Liver (tissue), 9 donors: ENCODE data around the gene CYFIP1. TPM values are rescaled to one million over a fixed set of nuclear protein-coding genes. Genes with fewer than 3 reads are reported as not detected.

Experiments
- DNase-seq: peaks from one replicate; pipeline ENCODE4 v3.0.0-alpha.2; 2017; ENCODE audit warnings: low spot score
- H3K27ac ChIP-seq, 2 donors: one replicate each; pipeline ENCODE4 v1.7.0; 2013; ENCODE audit warnings: inconsistent platforms in 2 of 2, low read length in 2 of 2, control low read depth in 1 of 2, low read depth in 1 of 2, mild to moderate bottlenecking in 1 of 2
- H3K27me3 ChIP-seq, 4 donors: one replicate each; pipeline versions ENCODE4 v1.6.1 to v1.7.0; 2013; ENCODE audit warnings: low read length in 3 of 4, inconsistent platforms in 1 of 4, mild to moderate bottlenecking in 1 of 4, moderate library complexity in 1 of 4; ENCODE audit not compliant: control insufficient read depth in 4 of 4, insufficient read depth in 4 of 4
- H3K36me3 ChIP-seq, 4 donors: one replicate each; pipeline versions ENCODE4 v1.6.1 to v1.7.0; 2013; ENCODE audit warnings: low read length in 3 of 4, mild to moderate bottlenecking in 3 of 4, low read depth in 1 of 4, moderate library complexity in 1 of 4; ENCODE audit not compliant: control insufficient read depth in 4 of 4, insufficient read depth in 3 of 4
- H3K4me1 ChIP-seq, 4 donors: one replicate each; pipeline versions ENCODE4 v1.6.1 to v1.7.0; 2013; ENCODE audit warnings: low read length in 3 of 4, mild to moderate bottlenecking in 3 of 4, moderate library complexity in 1 of 4; ENCODE audit not compliant: control insufficient read depth in 4 of 4, insufficient read depth in 4 of 4
- H3K4me3 ChIP-seq, 3 donors: one replicate each; pipeline versions ENCODE4 v1.6.1 to v1.7.0; 2013; ENCODE audit warnings: low read length in 3 of 3, control low read depth in 1 of 3, low read depth in 1 of 3, mild to moderate bottlenecking in 1 of 3
- H3K9ac ChIP-seq, 2 donors: one replicate each; pipeline ENCODE4 v1.7.0; 2013; ENCODE audit warnings: low read length in 2 of 2, mild to moderate bottlenecking in 2 of 2, moderate library complexity in 2 of 2, control low read depth in 1 of 2, low read depth in 1 of 2
- H3K9me3 ChIP-seq, 4 donors: one replicate each; pipeline versions ENCODE4 v1.6.1 to v1.7.0; 2013; ENCODE audit warnings: low read length in 3 of 4; ENCODE audit not compliant: control insufficient read depth in 4 of 4
- ATF3 ChIP-seq: IDR thresholded peaks from 2 replicates; pipeline ENCODE4 v1.6.1; 2016; ENCODE audit warnings: antibody characterized with exemption
- CTCF ChIP-seq: fragments of 150-350 bp; IDR thresholded peaks from 2 replicates; pipeline ENCODE4 v1.5.1; 2017; ENCODE audit warnings: improper control_type of control experiment, low read depth, low read length; ENCODE audit not compliant: missing input control
- EGR1 ChIP-seq, 2 donors: IDR thresholded peaks; 2 replicates each; pipeline ENCODE4 v1.6.1; 2016 to 2018; ENCODE audit warnings: antibody characterized with exemption in 2 of 2, low read depth in 2 of 2
- FOXA1 ChIP-seq: IDR thresholded peaks from 2 replicates; pipeline ENCODE4 v1.6.1; 2016; ENCODE audit warnings: antibody characterized with exemption
- FOXA2 ChIP-seq: IDR thresholded peaks from 2 replicates; pipeline ENCODE4 v1.6.1; 2016; ENCODE audit warnings: antibody characterized with exemption
- GABPA ChIP-seq, 2 donors: IDR thresholded peaks in 1 of 2; conservative IDR thresholded peaks in 1 of 2; 2 replicates each; pipeline ENCODE4 v1.6.1; 2016; ENCODE audit warnings: antibody characterized with exemption in 2 of 2, mild to moderate bottlenecking in 1 of 2, moderate library complexity in 1 of 2
- HNF4A ChIP-seq, 2 donors: conservative IDR thresholded peaks; 2 replicates each; pipeline ENCODE4 v1.6.1; 2016; ENCODE audit warnings: antibody characterized with exemption in 2 of 2, mild to moderate bottlenecking in 2 of 2
- JUND ChIP-seq, 2 donors: IDR thresholded peaks; 2 replicates each; pipeline ENCODE4 v1.6.1; 2016; ENCODE audit warnings: antibody characterized with exemption in 2 of 2
- NR2F2 ChIP-seq: IDR thresholded peaks from 2 replicates; pipeline ENCODE4 v1.6.1; 2016; ENCODE audit warnings: antibody characterized with exemption
- RXRA ChIP-seq, 2 donors: IDR thresholded peaks; 2 replicates each; pipeline ENCODE4 v1.6.1; 2017 to 2018; ENCODE audit warnings: antibody characterized with exemption in 2 of 2, mild to moderate bottlenecking in 1 of 2
- TAF1 ChIP-seq: conservative IDR thresholded peaks from 2 replicates; pipeline ENCODE4 v1.6.1; 2016; ENCODE audit warnings: antibody characterized with exemption, mild to moderate bottlenecking
- YY1 ChIP-seq: IDR thresholded peaks from 2 replicates; pipeline ENCODE4 v1.6.1; 2016; ENCODE audit warnings: antibody characterized with exemption, mild to moderate bottlenecking
- ZBTB33 ChIP-seq: IDR thresholded peaks from 2 replicates; pipeline ENCODE4 v1.6.1; 2016; ENCODE audit warnings: antibody characterized with exemption
- WGBS: extraction: QIAGEN DNeasy Blood & Tissue Kit; methylation state at CpG from one replicate; pipeline ENCODE4 v1.1.7; 2013; 5-methylcytosine and 5-hydroxymethylcytosine counted together
- polyA plus RNA-seq, 2 donors: library from polyadenylated mRNA; stranded (reverse) in 1 of 2; unstranded in 1 of 2; fragments of 200-250 nt in 1 of 2; fragments of >200 nt in 1 of 2; fragmentation: Nextera tagmentation in 1 of 2; extraction: Ambion mirVana in 1 of 2; gene quantifications; one replicate each; pipeline versions ENCODE4 v1.2.1 to v1.2.3, GENCODE V29; 2013 to 2015
- total RNA-seq, 2 donors: library from RNA; depleted of rRNA; stranded (reverse); fragments of >200 nt; gene quantifications; one replicate each; pipeline ENCODE4 v1.2.3, GENCODE V29; 2014
- TF ChIP-seq, protein P1 (sequence below): IDR thresholded peaks from 2 replicates; pipeline ENCODE4 v1.6.1; 2016; ENCODE audit warnings: antibody characterized with exemption, mild to moderate bottlenecking
- donor health status: healthy.
- donor health status: healthy.
- donor health status: healthy.
- donor health status: healthy.
- donor health status: healthy.

The CYFIP1 gene
- total and polyA plus RNA-seq, 4 donors, result 13.5 to 48.3 (median 38.3) TPM

DNA sequence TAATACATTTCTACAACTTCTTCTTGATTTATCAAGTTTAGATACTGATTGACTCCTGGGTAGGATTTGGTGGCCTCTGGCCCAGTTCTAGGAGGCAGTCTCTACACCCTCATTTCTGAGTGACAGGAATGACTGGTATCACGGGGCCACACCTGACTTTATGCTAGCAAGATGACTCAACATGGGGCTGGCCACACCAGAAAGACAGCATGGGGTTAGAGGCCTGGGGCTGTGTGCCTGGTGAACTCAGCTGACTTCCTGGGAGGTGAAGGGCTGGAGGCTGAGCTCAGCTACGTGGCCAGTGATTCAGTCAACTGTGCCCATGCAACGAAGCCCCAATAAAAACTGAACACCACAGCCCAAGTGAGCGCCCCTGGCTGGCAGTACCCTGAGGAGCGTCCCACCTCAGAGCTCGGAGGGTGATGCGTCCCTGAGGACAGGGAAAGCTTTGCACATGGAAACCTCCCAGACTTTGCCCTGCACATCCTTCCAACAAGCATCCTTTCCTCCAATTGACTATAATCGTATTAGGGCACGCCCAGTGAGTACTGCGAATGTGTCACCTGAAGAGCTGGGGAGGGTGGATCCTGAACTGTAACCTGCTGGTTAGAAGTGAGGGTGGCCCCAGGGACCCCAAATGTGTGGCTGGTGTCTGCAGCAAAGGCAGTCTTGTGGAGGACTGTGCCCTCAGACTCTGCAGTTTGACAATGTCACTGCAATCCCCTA, 84.5 kb downstream of the CYFIP1 start:
- Histone ChIP-seq H3K9me3 (no peaks in the 10 kb centered on the region), H3K36me3 (peaks cover 8 to 54% (median 20%) of the 10 kb centered on the region in 4 donors), H3K4me3 (no peak overlapping the region), H3K27ac (no peak overlapping the region), H3K27me3 (no peaks in the 10 kb centered on the region), H3K9ac (no peak overlapping the region), H3K4me1 (no peaks in the 10 kb centered on the region)
- DNase-seq, result no peak
- WGBS, result 92% methylated on average over 10 of the region's 10 CpGs
- no peak for TF ChIP-seq ATF3
- no peak for TF ChIP-seq FOXA2
- no peak for TF ChIP-seq HNF4A (conservative IDR thresholded peaks at IDR 0.05)
- no peak for TF ChIP-seq CTCF
- no peak for TF ChIP-seq YY1
- TF ChIP-seq GABPA (IDR thresholded peaks at IDR 0.05 in 1 of 2, conservative IDR thresholded peaks at IDR 0.05 in 1 of 2), result no peak
- TF ChIP-seq, protein P1, sequence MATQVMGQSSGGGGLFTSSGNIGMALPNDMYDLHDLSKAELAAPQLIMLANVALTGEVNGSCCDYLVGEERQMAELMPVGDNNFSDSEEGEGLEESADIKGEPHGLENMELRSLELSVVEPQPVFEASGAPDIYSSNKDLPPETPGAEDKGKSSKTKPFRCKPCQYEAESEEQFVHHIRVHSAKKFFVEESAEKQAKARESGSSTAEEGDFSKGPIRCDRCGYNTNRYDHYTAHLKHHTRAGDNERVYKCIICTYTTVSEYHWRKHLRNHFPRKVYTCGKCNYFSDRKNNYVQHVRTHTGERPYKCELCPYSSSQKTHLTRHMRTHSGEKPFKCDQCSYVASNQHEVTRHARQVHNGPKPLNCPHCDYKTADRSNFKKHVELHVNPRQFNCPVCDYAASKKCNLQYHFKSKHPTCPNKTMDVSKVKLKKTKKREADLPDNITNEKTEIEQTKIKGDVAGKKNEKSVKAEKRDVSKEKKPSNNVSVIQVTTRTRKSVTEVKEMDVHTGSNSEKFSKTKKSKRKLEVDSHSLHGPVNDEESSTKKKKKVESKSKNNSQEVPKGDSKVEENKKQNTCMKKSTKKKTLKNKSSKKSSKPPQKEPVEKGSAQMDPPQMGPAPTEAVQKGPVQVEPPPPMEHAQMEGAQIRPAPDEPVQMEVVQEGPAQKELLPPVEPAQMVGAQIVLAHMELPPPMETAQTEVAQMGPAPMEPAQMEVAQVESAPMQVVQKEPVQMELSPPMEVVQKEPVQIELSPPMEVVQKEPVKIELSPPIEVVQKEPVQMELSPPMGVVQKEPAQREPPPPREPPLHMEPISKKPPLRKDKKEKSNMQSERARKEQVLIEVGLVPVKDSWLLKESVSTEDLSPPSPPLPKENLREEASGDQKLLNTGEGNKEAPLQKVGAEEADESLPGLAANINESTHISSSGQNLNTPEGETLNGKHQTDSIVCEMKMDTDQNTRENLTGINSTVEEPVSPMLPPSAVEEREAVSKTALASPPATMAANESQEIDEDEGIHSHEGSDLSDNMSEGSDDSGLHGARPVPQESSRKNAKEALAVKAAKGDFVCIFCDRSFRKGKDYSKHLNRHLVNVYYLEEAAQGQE, result no peak

DNA sequence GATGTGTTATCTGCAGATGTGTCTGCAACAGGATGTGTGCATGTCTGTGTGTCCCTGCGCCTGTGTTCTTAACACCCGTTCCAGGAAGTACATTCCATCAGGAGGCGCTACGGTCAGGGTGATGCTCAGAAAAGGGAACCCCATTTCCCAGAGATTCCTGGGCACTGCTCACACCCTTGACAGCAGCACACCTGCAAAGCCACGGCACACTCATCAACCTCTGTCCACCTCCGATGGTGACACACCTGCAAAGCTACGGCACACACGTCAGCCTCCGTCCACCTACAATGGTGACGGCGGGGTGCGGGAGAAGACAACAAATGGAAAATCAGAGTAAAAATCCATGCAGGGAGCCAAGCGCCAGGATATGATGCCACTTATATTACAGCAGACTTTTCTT, 86.3 kb downstream of the CYFIP1 start:
- H3K9me3 ChIP-seq, result no peaks in the 10 kb centered on the region
- H3K27ac ChIP-seq, result no peak overlapping the region
- H3K4me3 ChIP-seq, result no peak overlapping the region
- H3K4me1 ChIP-seq, result no peaks in the 10 kb centered on the region
- DNase-seq, result no peak
- no peak overlapping the region for H3K9ac ChIP-seq
- 96% methylated on average over 13 of the region's 13 CpGs for WGBS
- no peaks in the 10 kb centered on the region for H3K27me3 ChIP-seq
- TF ChIP-seq TAF1, result no peak
- no peak for TF ChIP-seq FOXA1
- no peak for TF ChIP-seq FOXA2
- TF ChIP-seq ZBTB33, result no peak
- TF ChIP-seq NR2F2, result no peak
- TF ChIP-seq ATF3, result no peak
- TF ChIP-seq EGR1 (IDR thresholded peaks at IDR 0.05; ENCODE audit: low read depth in 2 of 2), result no peak
- no peak for TF ChIP-seq RXRA (IDR thresholded peaks at IDR 0.05)
- no peak for TF ChIP-seq JUND (IDR thresholded peaks at IDR 0.05)
- TF ChIP-seq, protein P1, result no peak
- peaks cover 3 to 46% (median 14%) of the 10 kb centered on the region in 4 donors for H3K36me3 ChIP-seq
